GM21825 (cell line): Measurements from ENCODE around the gene IRX5.

Experiments
- ATAC-seq: cut with Tn5 transposase; IDR thresholded peaks from one replicate; pipeline ENCODE4 v1.9.1; 2021; ENCODE audit warnings: mild to moderate bottlenecking, moderate library complexity; ENCODE audit not compliant: unreplicated experiment

Gene IRX5

DNA sequence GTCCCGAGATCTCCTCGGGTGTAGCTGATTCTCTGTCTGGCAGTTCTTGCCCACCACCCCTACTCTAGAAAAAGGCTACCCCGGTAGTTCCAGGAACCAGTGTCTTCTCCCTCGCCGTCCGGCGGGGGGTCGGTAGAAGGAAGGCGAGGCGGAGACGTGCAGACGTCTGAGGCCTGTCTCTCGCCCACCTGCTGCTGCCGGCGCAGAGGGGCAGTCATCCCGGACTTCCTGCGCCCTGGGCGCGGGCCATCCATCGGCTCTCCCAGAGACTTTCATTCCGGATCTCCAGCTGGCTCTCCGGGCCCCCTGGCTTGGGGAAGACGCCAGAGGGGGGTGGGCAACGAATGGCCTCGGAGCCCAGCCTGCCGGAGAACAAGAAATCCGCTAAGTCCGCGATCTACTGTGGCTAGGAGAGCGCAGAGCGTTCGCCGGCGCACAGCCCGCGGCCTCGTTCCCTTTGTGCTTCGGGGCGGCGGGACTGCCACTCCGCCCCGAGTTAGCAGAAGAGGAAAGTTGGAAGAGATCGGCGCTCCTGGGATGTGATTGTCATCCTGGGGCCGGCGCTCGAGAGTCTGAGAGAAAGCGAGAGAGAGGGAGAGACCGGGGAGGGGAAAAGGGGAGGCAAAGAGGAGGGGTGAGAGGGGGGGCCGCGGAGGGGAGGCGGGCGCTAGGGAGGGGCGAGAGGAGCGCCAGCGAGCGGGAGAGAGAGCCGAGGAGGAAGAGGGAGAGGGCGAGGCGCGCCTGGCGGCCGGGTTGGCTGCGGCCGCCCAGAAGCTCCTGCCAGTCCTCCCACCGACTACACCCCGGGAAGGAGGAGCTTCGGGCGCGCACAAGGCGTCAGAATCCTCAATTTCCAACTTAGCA lies at the start of gene IRX5:
TSS of gene IRX5 (plus strand) at position 861 of the 864 bp plus-strand sequence. CDS start 334 bp downstream, outside the sequence.
- no peak for ATAC-seq

DNA sequence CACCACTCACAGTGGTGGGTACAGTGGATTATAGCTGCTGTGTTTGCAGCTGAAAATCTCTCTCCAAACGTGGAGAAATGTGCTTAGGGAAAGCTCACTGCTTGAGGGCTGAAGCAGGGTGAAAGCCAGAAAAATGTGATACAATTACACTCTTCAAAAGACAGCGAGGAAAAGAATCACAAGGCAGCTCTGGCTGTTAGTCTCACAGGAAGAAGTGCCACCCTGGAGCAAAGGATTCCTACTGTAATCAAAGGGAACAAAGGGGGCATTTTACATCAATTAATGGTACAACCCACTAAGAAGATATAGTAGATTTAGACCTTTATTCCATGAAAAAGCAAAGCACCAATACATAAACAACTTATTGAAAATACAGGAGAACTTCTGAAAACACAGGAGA lies 48.1 kb upstream of the IRX5 start:
- no peak for ATAC-seq

DNA sequence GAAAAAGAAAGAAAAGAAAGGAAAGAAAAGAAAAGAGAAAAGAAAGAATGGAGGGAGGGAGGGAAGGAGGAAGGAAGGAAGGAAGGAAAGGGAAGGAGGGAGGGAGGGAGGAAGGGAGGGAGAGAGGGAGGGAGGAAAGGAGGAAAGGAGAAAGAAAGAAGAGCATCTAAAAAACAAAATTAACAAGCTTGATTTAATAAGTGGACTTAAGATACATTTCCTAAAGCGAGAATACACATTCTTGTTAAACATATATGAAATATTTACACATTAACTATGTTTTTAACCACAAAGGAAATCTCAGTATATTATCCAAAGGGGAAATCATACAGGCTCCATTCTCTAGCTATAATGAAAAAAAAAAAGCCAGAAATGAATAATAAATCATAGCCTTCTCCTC lies 47.3 kb upstream of the IRX5 start:
- ATAC-seq = no peak

DNA sequence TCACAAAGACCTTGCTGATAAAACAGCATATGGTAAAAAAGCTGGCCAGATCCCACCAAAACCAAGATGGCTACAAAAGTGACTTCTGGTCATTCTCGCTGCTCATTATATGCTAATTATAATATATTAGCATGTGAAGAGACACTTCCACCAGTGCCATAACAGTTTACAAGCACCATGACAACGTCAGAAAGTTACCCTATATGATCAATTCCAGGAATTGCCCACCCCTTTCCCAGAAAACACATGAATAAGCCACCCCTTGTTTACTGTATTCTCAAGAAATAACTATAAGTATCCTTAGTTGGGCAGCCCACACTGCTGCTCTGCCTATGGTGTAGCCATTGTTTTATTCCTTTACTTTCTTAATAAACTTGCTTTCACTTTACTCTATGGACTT lies 44.6 kb upstream of the IRX5 start:
- no peak for ATAC-seq

DNA sequence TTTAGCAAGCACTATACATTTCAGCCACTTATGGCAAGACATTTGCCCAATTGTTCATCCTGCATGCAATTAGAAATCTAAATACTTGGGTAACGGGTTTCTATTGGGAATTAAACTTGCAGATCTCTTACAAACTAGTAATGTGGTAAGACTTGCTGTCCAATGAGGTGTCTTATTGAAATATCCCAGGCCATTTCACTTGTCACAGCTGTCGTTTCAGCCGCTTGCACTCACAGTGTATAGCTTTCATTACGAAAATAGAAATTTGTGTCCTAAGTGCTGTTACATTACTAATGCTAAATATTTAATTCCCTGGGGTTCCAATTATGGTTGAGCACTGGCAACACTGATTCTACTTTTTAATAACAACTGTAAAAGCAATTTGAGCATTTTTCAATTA lies 40.3 kb upstream of the IRX5 start:
- no peak for ATAC-seq

DNA sequence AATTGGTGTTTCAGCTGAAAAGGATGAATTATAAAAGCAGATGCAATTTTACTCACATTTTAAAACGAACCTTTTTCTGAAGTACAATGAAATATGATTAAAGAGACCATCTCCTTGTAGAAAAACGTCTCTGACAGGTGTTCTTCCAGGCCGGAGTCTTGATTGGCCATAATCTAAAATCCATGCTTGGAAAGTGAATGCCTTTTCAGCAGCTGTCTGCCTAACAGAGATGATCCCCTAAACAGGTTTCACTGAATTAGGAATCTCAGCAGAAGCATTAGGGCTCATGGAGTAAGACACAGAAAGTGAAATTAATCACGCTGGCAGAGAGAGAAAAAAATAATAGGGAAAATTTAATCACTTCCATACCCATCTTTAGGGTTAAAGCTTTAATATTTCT lies 39.3 kb upstream of the IRX5 start:
- no peak for ATAC-seq

DNA sequence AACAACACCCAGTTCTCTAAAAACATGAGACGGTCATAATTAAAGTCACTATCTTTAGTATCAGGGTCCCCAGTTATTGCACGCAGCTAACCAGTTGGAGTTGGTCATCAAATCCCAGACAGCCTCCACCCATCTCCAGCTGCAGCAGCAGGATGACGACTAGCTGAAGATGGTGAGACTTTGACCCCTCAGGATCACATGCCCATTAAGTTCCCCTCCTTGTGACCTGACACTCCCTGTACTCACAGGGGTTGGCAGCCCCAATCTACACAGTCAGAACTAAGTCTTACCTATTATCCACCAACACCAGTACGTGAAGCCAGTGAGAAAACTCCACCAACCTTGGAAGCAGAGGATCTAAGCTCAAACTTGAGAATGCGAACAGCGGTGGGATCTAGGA lies 37.7 kb upstream of the IRX5 start:
- no peak for ATAC-seq

DNA sequence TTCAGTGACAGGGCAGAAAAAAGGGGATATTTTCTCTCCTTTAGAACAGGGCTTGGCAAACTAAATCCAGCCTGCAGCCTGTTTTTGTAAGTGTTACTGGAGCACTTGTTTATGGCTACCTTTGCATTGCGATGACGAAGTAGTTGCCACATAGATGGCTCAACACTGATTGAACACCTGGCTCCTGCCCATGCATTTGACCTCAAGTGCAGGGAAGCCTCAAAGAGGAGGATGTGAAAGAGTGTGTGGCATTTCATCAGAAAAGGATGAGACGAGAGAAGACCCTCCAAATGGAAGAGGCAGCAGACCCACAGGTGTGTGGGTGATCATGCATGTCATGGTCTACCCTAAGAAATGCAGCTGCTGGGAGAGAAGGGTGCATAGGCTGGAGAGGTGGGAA lies 32.7 kb upstream of the IRX5 start:
- ATAC-seq = no peak

DNA sequence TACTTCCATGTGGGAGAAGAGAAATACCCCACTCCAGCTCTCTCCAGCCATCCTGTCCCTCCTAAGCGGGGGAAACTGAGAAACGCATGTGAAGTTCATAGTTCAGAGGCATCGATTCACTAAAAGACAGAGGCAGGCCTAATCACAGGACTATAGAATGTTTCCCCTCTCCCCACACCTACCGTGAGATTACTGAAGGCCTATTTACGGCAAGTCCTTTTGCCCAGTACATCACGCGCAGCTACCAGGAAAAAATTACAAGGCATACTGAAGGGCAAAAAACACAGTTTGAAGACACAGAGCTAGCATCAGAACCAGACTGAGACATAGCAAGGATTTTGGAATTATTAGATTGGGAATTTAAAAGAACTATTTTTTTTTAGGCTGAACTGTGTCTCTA lies 29.1 kb upstream of the IRX5 start:
- ATAC-seq = no peak

DNA sequence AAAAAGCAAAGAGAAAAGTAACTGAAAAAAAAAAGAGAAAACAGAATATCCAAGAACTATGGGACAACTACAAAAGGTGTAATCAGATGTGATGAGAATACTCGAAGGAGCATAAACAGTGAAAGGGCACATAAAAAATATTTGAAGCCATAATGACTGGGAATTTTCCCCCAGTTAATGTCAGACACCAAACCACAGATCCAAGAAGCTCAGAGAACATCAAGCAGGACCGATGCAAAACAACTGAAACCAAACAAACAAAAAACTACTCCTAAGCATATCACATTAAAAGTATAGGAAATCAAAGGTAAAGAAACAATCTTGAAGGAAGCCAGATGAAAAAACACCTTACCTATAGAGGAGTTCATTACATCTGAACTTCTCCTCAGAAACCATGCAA lies 27.6 kb upstream of the IRX5 start:
- no peak for ATAC-seq

DNA sequence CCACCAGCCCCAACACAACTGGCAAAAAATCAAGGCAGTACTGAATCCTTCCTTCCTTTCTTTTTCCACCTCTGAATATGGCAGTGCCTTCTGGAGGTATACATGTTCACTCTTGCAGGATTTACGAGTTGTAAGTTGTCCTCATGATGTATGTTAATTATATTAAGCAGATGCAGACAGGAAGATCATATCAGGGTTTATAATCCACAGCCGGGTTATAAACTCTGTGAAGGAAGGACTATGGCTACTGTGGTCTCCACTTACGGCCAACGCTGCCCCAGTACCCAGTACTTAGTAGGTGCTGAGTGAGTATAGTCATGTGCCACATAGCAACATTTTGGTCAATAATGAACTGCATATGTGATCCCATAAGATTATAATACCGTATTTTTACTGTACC lies 19.6 kb upstream of the IRX5 start:
- ATAC-seq = no peak

DNA sequence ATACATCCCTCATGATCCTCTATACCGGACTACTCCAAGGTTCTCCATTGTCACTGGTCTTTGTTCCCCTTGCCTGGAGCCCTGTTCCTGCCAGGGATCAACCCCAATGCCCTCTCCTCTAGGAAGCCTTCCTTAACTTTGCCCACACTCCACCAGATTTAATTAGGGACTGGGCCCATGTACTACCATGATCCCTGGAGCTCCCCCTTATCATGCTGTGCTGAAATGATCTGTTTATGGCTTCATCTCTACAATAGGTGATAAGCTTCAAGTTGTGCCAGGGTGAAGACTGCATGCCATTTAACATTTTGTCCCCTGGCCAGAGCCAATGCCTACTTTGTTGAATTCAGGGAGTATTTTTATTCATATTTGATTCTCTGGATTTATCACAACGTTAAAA lies 17.9 kb upstream of the IRX5 start:
- ATAC-seq = no peak

DNA sequence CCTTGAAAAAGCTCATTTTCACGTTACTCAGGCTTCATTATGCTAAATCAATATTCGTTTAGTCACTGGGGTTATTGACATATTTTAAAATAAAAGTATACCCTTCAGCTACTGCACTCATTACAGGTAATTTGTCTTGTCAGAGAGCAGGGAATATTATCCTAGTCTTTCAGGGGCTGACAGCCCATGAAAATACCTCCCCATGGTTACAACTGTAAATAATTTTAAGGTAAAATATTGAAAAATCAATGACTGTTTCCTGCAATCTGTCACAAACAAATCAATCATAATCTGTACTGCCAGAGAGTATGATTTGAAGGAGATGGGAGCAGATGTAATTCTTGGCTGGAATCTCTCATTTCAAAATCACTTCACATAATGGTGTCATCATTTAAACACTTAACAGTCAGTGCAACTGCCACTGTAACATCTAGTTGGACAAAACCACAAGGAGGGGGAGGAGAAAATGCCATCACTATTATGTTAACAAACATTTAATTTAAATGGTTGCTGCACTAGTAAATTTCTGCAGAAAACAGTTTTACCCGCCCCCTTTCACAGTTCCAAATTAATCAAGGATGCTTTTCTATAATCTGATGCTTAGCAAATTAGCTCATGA lies 9.3 kb upstream of the IRX5 start:
- no peak for ATAC-seq

DNA sequence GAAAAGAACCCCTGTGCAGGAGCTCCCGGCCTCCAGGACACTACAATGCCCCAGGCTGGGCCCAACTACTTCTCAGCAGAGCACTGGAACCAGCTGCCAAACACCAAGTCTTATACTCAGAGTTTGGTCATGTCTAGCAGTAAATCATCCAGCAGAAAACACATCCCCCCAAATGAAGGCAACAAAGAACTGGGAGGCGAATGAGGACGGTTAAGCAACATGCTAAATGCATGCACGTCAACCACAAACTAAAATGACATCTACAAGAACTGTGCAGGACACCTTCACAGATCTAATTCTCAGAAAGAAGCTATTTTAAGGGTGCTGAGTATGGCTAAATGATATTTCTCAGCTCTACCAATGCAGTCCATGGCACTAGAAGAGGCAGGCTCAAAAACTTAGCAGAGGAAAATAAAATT lies 7.6 kb upstream of the IRX5 start:
- no peak for ATAC-seq

DNA sequence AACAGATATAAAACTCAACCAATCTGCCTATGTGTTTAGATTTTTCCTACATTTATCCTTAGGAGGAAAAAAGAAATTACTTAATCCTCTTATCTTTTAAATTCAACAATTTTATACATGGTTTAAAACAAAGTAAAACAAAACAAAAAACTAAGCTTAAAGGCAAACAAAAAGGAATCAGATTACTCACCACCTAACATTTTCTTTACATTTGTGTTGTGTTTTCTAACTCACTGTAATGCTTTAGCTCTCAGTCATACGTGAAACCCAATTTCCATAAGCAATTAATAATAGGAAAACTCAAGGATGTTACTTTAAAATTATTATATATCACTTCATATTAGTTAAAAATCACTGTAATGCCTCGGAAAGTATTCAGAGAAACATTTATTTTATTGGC lies 6.7 kb upstream of the IRX5 start:
- no peak for ATAC-seq

DNA sequence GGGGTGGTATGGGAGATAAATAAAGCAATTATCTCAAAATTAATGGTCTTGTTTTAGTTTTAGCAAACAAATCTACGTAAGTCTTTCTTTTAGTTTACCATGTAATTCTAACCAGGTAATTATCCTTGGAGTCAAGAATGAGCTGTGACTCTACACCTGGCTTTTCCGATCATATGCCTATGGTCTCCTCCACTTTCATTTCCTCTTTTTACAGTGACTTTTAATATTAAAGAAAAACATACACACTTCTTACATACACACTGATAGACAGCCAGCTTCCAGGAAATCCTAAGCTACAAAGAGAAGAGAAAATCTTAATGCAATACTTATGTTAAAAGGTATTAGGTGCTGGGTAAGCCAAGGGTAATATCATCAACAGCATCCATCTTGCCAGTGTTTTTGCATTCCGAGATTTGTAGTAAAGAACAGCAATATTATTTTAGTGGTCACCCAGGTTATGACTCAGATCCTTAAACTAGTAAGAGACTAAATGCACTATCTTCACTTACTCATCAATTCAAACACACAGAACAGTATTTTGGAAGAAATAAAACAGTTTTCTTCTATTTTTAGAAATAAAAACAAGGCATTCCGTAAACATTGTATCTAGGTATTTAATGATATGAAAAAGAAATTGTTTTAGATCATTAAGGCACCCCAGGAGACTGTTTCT lies 4.4 kb upstream of the IRX5 start:
- no peak for ATAC-seq

DNA sequence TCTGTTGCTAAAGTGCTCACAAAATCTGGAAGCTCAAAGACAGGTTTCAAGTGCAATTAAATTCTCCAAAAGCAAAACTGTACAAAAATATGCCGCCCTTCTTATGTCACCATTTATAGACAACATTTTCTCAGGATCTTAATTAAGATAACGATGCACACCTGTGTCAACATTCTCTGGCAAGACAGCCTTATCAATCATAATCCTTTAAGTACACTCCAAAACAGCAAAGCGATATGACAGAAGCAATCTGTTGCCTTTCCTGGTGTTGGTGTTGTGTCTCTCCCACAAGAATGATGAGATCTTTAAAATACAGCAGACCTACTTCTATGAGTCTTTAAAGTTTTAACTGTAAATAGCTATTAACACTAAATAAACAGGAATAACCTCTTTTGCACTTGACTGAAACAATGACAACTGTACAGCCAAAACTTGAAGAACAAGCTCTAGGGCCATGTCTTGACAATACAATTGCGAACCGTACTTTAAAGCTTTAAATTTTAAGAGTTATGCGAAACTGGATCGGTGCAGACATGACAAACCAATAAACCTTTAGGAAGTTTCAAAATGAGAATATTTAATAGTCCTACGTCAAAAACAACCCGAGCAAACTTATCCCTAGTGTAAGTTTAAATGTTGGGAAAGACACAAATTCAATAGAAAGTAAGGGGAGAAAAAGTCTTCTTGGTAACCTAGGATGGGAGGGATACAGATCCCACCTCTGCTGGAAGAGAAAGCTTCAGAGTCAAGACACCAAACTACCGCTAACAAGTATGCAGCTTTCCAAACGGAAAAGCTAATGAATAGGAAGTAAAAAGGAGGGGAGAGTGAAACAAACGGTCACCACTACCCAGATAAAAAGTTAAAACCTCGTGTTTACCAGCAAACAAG lies 3.3 kb upstream of the IRX5 start:
- ATAC-seq = no peak

DNA sequence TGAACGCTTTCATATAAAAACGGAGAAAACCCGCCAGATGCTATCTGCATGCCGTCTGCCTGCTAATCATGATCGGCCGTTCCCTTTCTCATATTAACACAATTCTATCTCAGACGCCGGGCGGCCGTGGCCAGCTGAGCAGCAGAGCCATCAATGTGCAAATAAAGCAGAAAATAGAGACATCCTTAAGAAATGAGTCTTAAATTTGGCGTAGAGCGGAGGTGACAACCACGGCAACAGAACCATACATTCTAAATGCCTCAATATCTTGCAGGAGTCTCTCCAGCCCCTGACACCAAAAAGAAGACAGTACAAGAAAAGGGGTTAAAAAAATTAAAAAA lies 2.7 kb upstream of the IRX5 start:
- ATAC-seq = no peak

DNA sequence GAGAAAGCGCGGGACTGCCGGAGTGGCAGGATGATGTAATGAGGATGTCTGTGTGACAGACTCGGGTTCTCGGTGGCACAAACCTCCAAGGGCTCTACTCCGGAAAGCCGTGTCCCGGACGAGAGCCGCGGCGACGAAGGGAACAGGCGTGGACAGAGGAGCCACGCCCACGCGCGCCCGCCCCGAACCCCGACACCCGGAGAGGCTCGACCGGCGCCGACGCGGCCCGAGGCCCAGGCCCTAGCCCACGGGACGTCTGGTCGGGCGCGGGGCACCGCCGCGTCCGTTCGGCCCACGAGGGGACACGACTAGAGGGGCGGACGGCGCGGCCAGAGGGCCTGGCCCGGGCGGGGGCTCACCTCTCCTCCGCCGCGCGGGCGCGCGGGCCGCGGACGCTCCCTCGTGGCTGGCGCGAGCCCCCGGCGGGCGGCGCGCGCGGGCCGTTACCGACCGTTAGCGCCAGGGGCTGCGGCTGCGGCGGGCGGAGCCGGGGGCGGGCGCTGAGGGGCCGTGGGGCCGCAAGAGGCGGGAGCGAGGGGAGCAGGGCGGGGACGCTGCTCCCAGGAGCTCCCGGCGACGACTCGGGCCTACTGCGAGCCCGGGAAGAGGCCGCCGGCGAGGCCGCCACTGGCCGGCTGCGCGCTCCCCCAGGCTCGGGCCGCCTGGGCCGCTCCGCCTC lies 2.1 kb upstream of the IRX5 start:
- peak; percentile 37 for ATAC-seq
